Chondrocyte (in vitro differentiated cells): ENCODE data around the gene FOXD2. TPM values are rescaled to one million over a fixed set of nuclear protein-coding genes. Genes with fewer than 3 reads are reported as not detected.

Source experiments
- DNase-seq: peaks from one replicate; pipeline ENCODE4 v3.0.0; 2021; ENCODE audit warnings: mixed read lengths, low spot score
- H3K27ac Mint-ChIP-seq: one replicate; pipeline ENCODE4 v1.8.0; 2021; ENCODE audit warnings: mild to moderate bottlenecking, moderate library complexity, mixed read lengths; ENCODE audit not compliant: unreplicated experiment
- H3K27me3 Mint-ChIP-seq: 2 replicates; pipeline ENCODE4 v1.8.0; 2021; ENCODE audit warnings: low read depth, mixed read lengths
- H3K36me3 Mint-ChIP-seq: 2 replicates; pipeline ENCODE4 v1.8.0; 2021; ENCODE audit warnings: low read depth, mixed read lengths
- H3K4me1 Mint-ChIP-seq: 2 replicates; pipeline ENCODE4 v1.8.0; 2021; ENCODE audit warnings: low read depth, mild to moderate bottlenecking, mixed read lengths
- H3K4me3 Mint-ChIP-seq: one replicate; pipeline ENCODE4 v1.8.0; 2021; ENCODE audit warnings: mild to moderate bottlenecking, moderate library complexity, mixed read lengths; ENCODE audit not compliant: unreplicated experiment
- H3K9me3 Mint-ChIP-seq: 2 replicates; pipeline ENCODE4 v1.8.0; 2021; ENCODE audit warnings: low read depth, mixed read lengths
- CTCF ChIP-seq: fragments of 200-600 bp; sonication (generic); IDR thresholded peaks from 2 replicates; pipeline ENCODE4 v1.5.0; 2021; ENCODE audit warnings: antibody characterized with exemption, mild to moderate bottlenecking, moderate library complexity
- total RNA-seq: library from RNA; stranded (reverse); gene quantifications from 3 replicates; pipeline ENCODE4 v1.2.1, GENCODE V29; 2021

FOXD2 gene
- total RNA-seq, 1 donor from 2014 or later, result 1.0 TPM

- H3K36me3 Mint-ChIP-seq, result no peaks in the 10 kb centered on the region
- H3K27me3 Mint-ChIP-seq, result peaks cover 9% of the 10 kb centered on the region
- H3K4me3 Mint-ChIP-seq, result no peak overlapping the region
- peaks cover 5% of the 10 kb centered on the region for H3K4me1 Mint-ChIP-seq
- no peak for DNase-seq
- no peak for TF ChIP-seq CTCF
- no peak overlapping the region for H3K27ac Mint-ChIP-seq
- H3K9me3 Mint-ChIP-seq, result no peaks in the 10 kb centered on the region
Measured at GRCh38 chr1:47469390-47469759, 31.5 kb downstream of the FOXD2 start.

GRCh38 chr1:47469910-47470309 is 32.1 kb downstream of the FOXD2 start:
- DNase-seq, result no peak
- no peaks in the 10 kb centered on the region for H3K9me3 Mint-ChIP-seq
- H3K27ac Mint-ChIP-seq, result no peak overlapping the region
- no peak for TF ChIP-seq CTCF
- H3K4me3 Mint-ChIP-seq, result no peak overlapping the region
- no peaks in the 10 kb centered on the region for H3K36me3 Mint-ChIP-seq
- H3K27me3 Mint-ChIP-seq, result peaks cover 10% of the 10 kb centered on the region
- peaks cover 6% of the 10 kb centered on the region for H3K4me1 Mint-ChIP-seq

GRCh38 chr1:47471163-47471562 is 33.3 kb downstream of the FOXD2 start:
- Mint-ChIP-seq H3K36me3 (no peaks in the 10 kb centered on the region), H3K27me3 (peaks cover 16% of the 10 kb centered on the region), H3K27ac (no peak overlapping the region), H3K9me3 (no peaks in the 10 kb centered on the region), H3K4me1 (peaks cover 6% of the 10 kb centered on the region), H3K4me3 (no peak overlapping the region)
- DNase-seq, result no peak
- no peak for TF ChIP-seq CTCF

- H3K27ac Mint-ChIP-seq, result no peak overlapping the region
- H3K9me3 Mint-ChIP-seq, result peaks cover 3% of the 10 kb centered on the region
- H3K4me3 Mint-ChIP-seq, result no peak overlapping the region
- peaks cover 18% of the 10 kb centered on the region for H3K4me1 Mint-ChIP-seq
- DNase-seq, result no peak
- H3K36me3 Mint-ChIP-seq, result peaks cover 1% of the 10 kb centered on the region
- peaks cover 17% of the 10 kb centered on the region for H3K27me3 Mint-ChIP-seq
- TF ChIP-seq CTCF, result no peak
Measured at GRCh38 chr1:47474278-47475193, 36.7 kb downstream of the FOXD2 start.

- peak overlapping the region; percentile 69 for H3K27ac Mint-ChIP-seq
- no peak overlapping the region for H3K4me3 Mint-ChIP-seq
- H3K27me3 Mint-ChIP-seq, result peaks cover 20% of the 10 kb centered on the region
- H3K9me3 Mint-ChIP-seq, result peaks cover 3% of the 10 kb centered on the region
- no peak for DNase-seq
- H3K36me3 Mint-ChIP-seq, result peaks cover 1% of the 10 kb centered on the region
- peaks cover 18% of the 10 kb centered on the region for H3K4me1 Mint-ChIP-seq
- no peak for TF ChIP-seq CTCF
Measured at GRCh38 chr1:47477595-47478080, 39.8 kb downstream of the FOXD2 start.
